ENCODE results near the gene PHF5A.

- TF ChIP-seq CTCF (IDR thresholded peaks at IDR 0.05; ENCODE audit: extremely low read depth in 1 of 2, insufficient read depth in 1 of 2, low read depth in 1 of 2, low read length in 2 of 2) (no peak), POLR2A (IDR thresholded peaks at IDR 0.05; ENCODE audit: low read depth, low read length) (no peak), POLR2AphosphoS5 (IDR thresholded peaks at IDR 0.05; ENCODE audit: insufficient read depth, low read depth, low read length) (no peak), MAX (IDR thresholded peaks at IDR 0.05; ENCODE audit: insufficient read depth, insufficient read length) (no peak), GATA2 (IDR thresholded peaks at IDR 0.05; ENCODE audit: insufficient read depth, insufficient read length, low read depth, low read length) (no peak)
Measured at GRCh38 chr22:41505511-41506220, 37.2 kb upstream of the PHF5A start.

Measured in endothelial cell of umbilical vein (primary cell).